ENCODE measurements around the gene ZNF571. TPM values are rescaled to one million over a fixed set of nuclear protein-coding genes. Genes with fewer than 3 reads are reported as not detected.

The ZNF571 gene
- polyA plus RNA-seq, 3 donors = 0.32 to 0.56 (median 0.39) TPM

- WGBS (ENCODE audit: insufficient coverage) = 100% methylated on average over 1 of the region's 2 CpGs
- DNase-seq = no peak
Observed at GRCh38 chr19:37583340-37583739, 11.3 kb downstream of the ZNF571 start.

GRCh38 chr19:37572203-37572602 lies 22.4 kb downstream of the ZNF571 start:
- intact Hi-C loops (cut with micrococcal nuclease) = no loop called here

More at GRCh38 chr19:37583340-37583739, 11.3 kb downstream of the ZNF571 start:
- no peaks in the 10 kb centered on the region for H3K79me2 ChIP-seq (ENCODE audit: insufficient read depth, low read length)
- TF ChIP-seq, protein P1, sequence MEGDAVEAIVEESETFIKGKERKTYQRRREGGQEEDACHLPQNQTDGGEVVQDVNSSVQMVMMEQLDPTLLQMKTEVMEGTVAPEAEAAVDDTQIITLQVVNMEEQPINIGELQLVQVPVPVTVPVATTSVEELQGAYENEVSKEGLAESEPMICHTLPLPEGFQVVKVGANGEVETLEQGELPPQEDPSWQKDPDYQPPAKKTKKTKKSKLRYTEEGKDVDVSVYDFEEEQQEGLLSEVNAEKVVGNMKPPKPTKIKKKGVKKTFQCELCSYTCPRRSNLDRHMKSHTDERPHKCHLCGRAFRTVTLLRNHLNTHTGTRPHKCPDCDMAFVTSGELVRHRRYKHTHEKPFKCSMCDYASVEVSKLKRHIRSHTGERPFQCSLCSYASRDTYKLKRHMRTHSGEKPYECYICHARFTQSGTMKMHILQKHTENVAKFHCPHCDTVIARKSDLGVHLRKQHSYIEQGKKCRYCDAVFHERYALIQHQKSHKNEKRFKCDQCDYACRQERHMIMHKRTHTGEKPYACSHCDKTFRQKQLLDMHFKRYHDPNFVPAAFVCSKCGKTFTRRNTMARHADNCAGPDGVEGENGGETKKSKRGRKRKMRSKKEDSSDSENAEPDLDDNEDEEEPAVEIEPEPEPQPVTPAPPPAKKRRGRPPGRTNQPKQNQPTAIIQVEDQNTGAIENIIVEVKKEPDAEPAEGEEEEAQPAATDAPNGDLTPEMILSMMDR (IDR thresholded peaks at IDR 0.05) = no peak
- peaks cover 4 to 53% of the 10 kb centered on the region in 2 donors for H3K36me3 ChIP-seq (replicated peaks in 1 of 2; ENCODE audit: control insufficient read depth in 1 of 2, insufficient read depth in 2 of 2, low read length in 2 of 2)
- H3K27ac ChIP-seq (ENCODE audit: low read depth in 1 of 2, low read length in 2 of 2) = no peak overlapping the region
- no peaks in the 10 kb centered on the region for H3K4me1 ChIP-seq (ENCODE audit: control insufficient read depth in 1 of 2, insufficient read depth in 2 of 2, low read length in 2 of 2)
- no peak overlapping the region for H3K9ac ChIP-seq (ENCODE audit: insufficient read depth, low read length, poor library complexity, severe bottlenecking)
- H4K20me1 ChIP-seq (ENCODE audit: insufficient read depth, low read length) = no peaks in the 10 kb centered on the region
- no peak overlapping the region for H3K4me2 ChIP-seq (replicated peaks; ENCODE audit: extremely low read depth, low read length, poor library complexity, severe bottlenecking)
- Mint-ChIP-seq H3K36me3 (peaks cover 14 to 38% of the 10 kb centered on the region in 2 donors), H3K27ac (no peak overlapping the region), H3K4me1 (no peaks in the 10 kb centered on the region), H3K27me3 (ENCODE audit: low read depth in 3 of 3) (no peaks in the 10 kb centered on the region), H3K9me3 (peaks cover 41 to 72% (median 62%) of the 10 kb centered on the region in 7 donors), H3K4me3 (no peak overlapping the region)
- H3K4me3 ChIP-seq (replicated peaks in 1 of 3; ENCODE audit: low read depth in 2 of 3, low read length in 3 of 3) = no peak overlapping the region
- intact Hi-C loops (cut with micrococcal nuclease) = no loop called here
- no peak overlapping the region for H2AFZ ChIP-seq (ENCODE audit: insufficient read depth, low read depth, low read length, poor library complexity, severe bottlenecking)
- H3K27me3 ChIP-seq (ENCODE audit: control insufficient read depth in 2 of 2, insufficient read depth in 2 of 2, low read length in 2 of 2) = no peaks in the 10 kb centered on the region
- H3K9me3 ChIP-seq (replicated peaks in 1 of 2; ENCODE audit: control insufficient read depth in 1 of 2, insufficient read depth in 1 of 2, low read length in 2 of 2) = peaks cover 57 to 96% of the 10 kb centered on the region in 2 donors

More at GRCh38 chr19:37572203-37572602, 22.4 kb downstream of the ZNF571 start:
- no peak overlapping the region for H3K4me3 ChIP-seq (replicated peaks in 1 of 3; ENCODE audit: low read depth in 2 of 3, low read length in 3 of 3)
- TF ChIP-seq, protein P1 (IDR thresholded peaks at IDR 0.05) = no peak
- H3K36me3 ChIP-seq (replicated peaks in 1 of 2; ENCODE audit: control insufficient read depth in 1 of 2, insufficient read depth in 2 of 2, low read length in 2 of 2) = peaks cover 0 to 9% of the 10 kb centered on the region in 2 donors
- Mint-ChIP-seq H3K27me3 (ENCODE audit: low read depth in 3 of 3) (peaks cover 0 to 3% (median 0%) of the 10 kb centered on the region in 3 donors), H3K9me3 (peaks cover 38 to 69% (median 62%) of the 10 kb centered on the region in 7 donors), H3K4me3 (no peak overlapping the region), H3K4me1 (no peaks in the 10 kb centered on the region), H3K27ac (no peak overlapping the region), H3K36me3 (peaks cover 3 to 18% of the 10 kb centered on the region in 2 donors)
- no peak overlapping the region for H3K9ac ChIP-seq (ENCODE audit: insufficient read depth, low read length, poor library complexity, severe bottlenecking)
- no peak for DNase-seq
- no peaks in the 10 kb centered on the region for H4K20me1 ChIP-seq (ENCODE audit: insufficient read depth, low read length)
- peaks cover 28 to 31% of the 10 kb centered on the region in 2 donors for H3K9me3 ChIP-seq (replicated peaks in 1 of 2; ENCODE audit: control insufficient read depth in 1 of 2, insufficient read depth in 1 of 2, low read length in 2 of 2)
- no peaks in the 10 kb centered on the region for H3K4me1 ChIP-seq (ENCODE audit: control insufficient read depth in 1 of 2, insufficient read depth in 2 of 2, low read length in 2 of 2)
- no peaks in the 10 kb centered on the region for H3K79me2 ChIP-seq (ENCODE audit: insufficient read depth, low read length)
- H3K4me2 ChIP-seq (replicated peaks; ENCODE audit: extremely low read depth, low read length, poor library complexity, severe bottlenecking) = no peak overlapping the region
- no peak overlapping the region for H3K27ac ChIP-seq (ENCODE audit: low read depth in 1 of 2, low read length in 2 of 2)
- no peak overlapping the region for H2AFZ ChIP-seq (ENCODE audit: insufficient read depth, low read depth, low read length, poor library complexity, severe bottlenecking)
- no peaks in the 10 kb centered on the region for H3K27me3 ChIP-seq (ENCODE audit: control insufficient read depth in 2 of 2, insufficient read depth in 2 of 2, low read length in 2 of 2)
